ENCODE data around the gene PRPF40B. TPM values are rescaled to one million over a fixed set of nuclear protein-coding genes. Genes with fewer than 3 reads are reported as not detected.

PRPF40B gene
- total and polyA plus RNA-seq, 9 of the 15 experiments (the other 6 are each of a cell fraction or from before 2014, with no cell fraction given), result 0.55 to 10.6 (median 4.8) TPM

- DNase-seq (ENCODE audit: extremely low read depth in 1 of 4, low spot score in 3 of 4), result no peak
- in situ Hi-C loops (cut with MboI) (no loop called here), intact Hi-C loops (cut with micrococcal nuclease) (no loop called here)
- Histone ChIP-seq H3K9me1 (ENCODE audit: control insufficient read depth, insufficient read depth, low read length) (no peaks in the 10 kb centered on the region), H2AFZ (ENCODE audit: low read depth, low read length) (no peak overlapping the region), H3K4me2 (ENCODE audit: insufficient read depth, low read length) (no peak overlapping the region), H3K4me1 (replicated peaks in 1 of 2; ENCODE audit: control insufficient read depth in 2 of 2, insufficient read depth in 2 of 2, low read length in 2 of 2) (no peaks in the 10 kb centered on the region; a peak in 1 of 5 replicates), H3K27me3 (ENCODE audit: control insufficient read depth in 2 of 2, insufficient read depth in 2 of 2, low read length in 2 of 2) (no peaks in the 10 kb centered on the region), H3K27ac (ENCODE audit: extremely low read depth, low read depth, low read length) (no peak overlapping the region), H3K79me2 (ENCODE audit: control insufficient read depth, insufficient read depth, low read length) (no peaks in the 10 kb centered on the region), H3K9ac (ENCODE audit: insufficient read depth in 1 of 2, low read depth in 2 of 2, low read length in 2 of 2) (no peak overlapping the region), H4K20me1 (replicated peaks; ENCODE audit: control insufficient read depth, insufficient read depth, low read length) (no peaks in the 10 kb centered on the region), H3K4me3 (no peak overlapping the region), H3K9me3 (replicated peaks; ENCODE audit: control insufficient read depth, insufficient read depth, low read depth, low read length) (no peaks in the 10 kb centered on the region), H3K36me3 (ENCODE audit: control insufficient read depth, insufficient read depth, low read length) (no peaks in the 10 kb centered on the region)
- ChIA-PET CTCF (ENCODE audit: low intra/inter-chr PET ratio) (no interaction called here), POLR2A (interaction anchor here (1.1 kb wide), 1 partner anchor 9 kb away, joined by 3 read pairs; no protein-coding TSS in a partner anchor)
- FAIRE-seq, result no peak
- WGBS (ENCODE audit: insufficient coverage, low coverage, missing lambda C conversion rate), result 0% methylated on average over 1 of the region's 1 CpG
- ATAC-seq, result no peak
- TF ChIP-seq CCNT2 (IDR thresholded peaks at IDR 0.05; ENCODE audit: borderline replicate concordance, extremely low read depth, insufficient read length, low read depth, low read length), result no peak
- TF ChIP-seq EGR1 (conservative IDR thresholded peaks at IDR 0.05), result no peak
- no peak for TF ChIP-seq TAF9B (IDR thresholded peaks at IDR 0.05; ENCODE audit: partially characterized antibody)
- no peak for TF ChIP-seq GTF2B (IDR thresholded peaks at IDR 0.05; ENCODE audit: extremely low read depth, insufficient read length)
- no peak for TF ChIP-seq POLR2G (IDR thresholded peaks at IDR 0.05; ENCODE audit: low read depth, low read length)
- TF ChIP-seq ZNF830 (CRISPR knock-in tag; IDR thresholded peaks at IDR 0.05), result no peak
- no peak for TF ChIP-seq TARDBP (IDR thresholded peaks at IDR 0.05)
- no peak for TF ChIP-seq HDAC1 (IDR thresholded peaks at IDR 0.05)
- TF ChIP-seq ZKSCAN8 (CRISPR knock-in tag; IDR thresholded peaks at IDR 0.05), result no peak
- TF ChIP-seq ZNF431 (CRISPR knock-in tag; IDR thresholded peaks at IDR 0.05), result no peak
- no peak for TF ChIP-seq EP300 (IDR thresholded peaks at IDR 0.05; ENCODE audit: low read length)
- no peak for TF ChIP-seq POLR3A (IDR thresholded peaks at IDR 0.05; ENCODE audit: borderline replicate concordance, extremely low read depth, insufficient read depth, insufficient read length)
- TF ChIP-seq ZNF253 (CRISPR knock-in tag; conservative IDR thresholded peaks at IDR 0.05), result no peak
- TF ChIP-seq HNRNPUL1 (IDR thresholded peaks at IDR 0.05; ENCODE audit: low read length), result no peak
- no peak for TF ChIP-seq ADNP (tag; IDR thresholded peaks at IDR 0.05)
- TF ChIP-seq TFAM (CRISPR knock-in tag; conservative IDR thresholded peaks at IDR 0.05), result no peak
- TF ChIP-seq GTF2F1 (IDR thresholded peaks at IDR 0.05; ENCODE audit: low read depth, low read length), result no peak
- no peak for TF ChIP-seq SRF (CRISPR knock-in tag; IDR thresholded peaks at IDR 0.05)
- BruUV-seq (replicated peaks), result no TSS peak
These were observed 13.5 kb upstream of the PRPF40B start for GRCh38 chr12:49609875-49610154.

Measured in K562 (cell line).